ENCODE data around the gene CTIF. TPM values are rescaled to one million over a fixed set of nuclear protein-coding genes. Genes with fewer than 3 reads are reported as not detected.
A peak's percentile ranks its signal among the peaks of the same experiment; 100 is the strongest.

The CTIF gene
- total and polyA plus RNA-seq, 2 experiments from 2014 or later, result 22.1 to 27.9 TPM

DNA sequence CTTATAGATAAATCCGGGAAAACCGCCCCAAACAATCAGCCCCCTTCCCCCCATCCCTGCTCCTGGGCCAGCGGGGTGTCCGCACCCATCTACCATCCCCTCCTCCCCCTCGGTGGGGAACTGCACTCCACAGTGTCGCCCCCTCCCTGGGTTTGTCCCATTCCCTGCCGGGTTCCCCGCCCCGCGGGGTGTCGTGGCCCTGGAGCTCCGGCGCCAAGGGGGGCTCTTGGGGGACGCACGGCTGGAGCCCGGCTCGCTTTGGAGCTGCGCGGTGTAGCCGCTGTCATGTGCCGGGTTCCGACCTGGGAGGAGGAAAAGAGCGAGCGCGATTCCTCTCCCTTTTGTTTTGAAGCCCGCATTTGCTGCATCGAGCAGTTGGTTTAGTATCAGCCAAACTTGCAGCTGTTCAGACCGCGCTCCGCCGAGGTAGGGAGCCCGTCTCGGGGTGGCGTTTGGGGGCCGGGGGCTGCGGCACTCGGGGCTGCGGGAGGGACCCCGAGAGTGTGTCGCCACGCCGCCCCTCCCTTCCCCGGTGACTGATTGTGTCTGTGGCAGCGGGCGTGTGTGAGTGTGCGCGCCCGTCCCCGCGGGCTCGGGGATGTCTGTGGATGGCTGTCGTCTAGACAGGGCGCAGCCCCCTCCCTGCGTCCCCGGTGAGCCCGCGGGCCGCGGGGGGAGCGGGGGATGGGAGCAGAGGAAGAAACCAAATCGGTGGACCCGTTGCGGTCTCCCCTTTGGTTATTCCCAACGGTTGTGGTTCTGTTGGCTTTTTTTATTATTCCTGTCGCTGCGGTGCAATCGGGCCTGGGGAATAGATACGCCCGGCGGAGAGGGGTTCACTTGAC lies 797 bp downstream of the CTIF start:
- peaks cover 44% of the 10 kb centered on the region for H3K79me2 ChIP-seq
- DNase-seq (ENCODE audit: low spot score), result peak; percentile 76
- peak overlapping the region; percentile 90 for H3K4me3 ChIP-seq
- H3K27ac ChIP-seq, result peak overlapping the region; percentile 96
- TF ChIP-seq EZH2phosphoT487 (IDR thresholded peaks at IDR 0.05; ENCODE audit: low read depth, severe bottlenecking, unreplicated experiment) (no peak), EZH2 (IDR thresholded peaks at IDR 0.05; ENCODE audit: borderline replicate concordance) (no peak)
- TF ChIP-seq, protein P1, sequence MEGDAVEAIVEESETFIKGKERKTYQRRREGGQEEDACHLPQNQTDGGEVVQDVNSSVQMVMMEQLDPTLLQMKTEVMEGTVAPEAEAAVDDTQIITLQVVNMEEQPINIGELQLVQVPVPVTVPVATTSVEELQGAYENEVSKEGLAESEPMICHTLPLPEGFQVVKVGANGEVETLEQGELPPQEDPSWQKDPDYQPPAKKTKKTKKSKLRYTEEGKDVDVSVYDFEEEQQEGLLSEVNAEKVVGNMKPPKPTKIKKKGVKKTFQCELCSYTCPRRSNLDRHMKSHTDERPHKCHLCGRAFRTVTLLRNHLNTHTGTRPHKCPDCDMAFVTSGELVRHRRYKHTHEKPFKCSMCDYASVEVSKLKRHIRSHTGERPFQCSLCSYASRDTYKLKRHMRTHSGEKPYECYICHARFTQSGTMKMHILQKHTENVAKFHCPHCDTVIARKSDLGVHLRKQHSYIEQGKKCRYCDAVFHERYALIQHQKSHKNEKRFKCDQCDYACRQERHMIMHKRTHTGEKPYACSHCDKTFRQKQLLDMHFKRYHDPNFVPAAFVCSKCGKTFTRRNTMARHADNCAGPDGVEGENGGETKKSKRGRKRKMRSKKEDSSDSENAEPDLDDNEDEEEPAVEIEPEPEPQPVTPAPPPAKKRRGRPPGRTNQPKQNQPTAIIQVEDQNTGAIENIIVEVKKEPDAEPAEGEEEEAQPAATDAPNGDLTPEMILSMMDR (IDR thresholded peaks at IDR 0.05; ENCODE audit: poor library complexity), result no peak
- H3K36me3 ChIP-seq (replicated peaks; ENCODE audit: insufficient read depth, low read depth), result no peaks in the 10 kb centered on the region
- peak overlapping the region; percentile 79 for H2AFZ ChIP-seq
- WGBS (ENCODE audit: low lambda C conversion rate, missing lambda C conversion rate), result under 1% methylated on average over 42 of the region's 70 CpGs
- peak overlapping the region; percentile 96 for H3K4me2 ChIP-seq
- H3K9me2 ChIP-seq (replicated peaks; ENCODE audit: insufficient read depth), result no peaks in the 10 kb centered on the region
- H3K27me3 ChIP-seq, result no peaks in the 10 kb centered on the region
- peaks cover 12% of the 10 kb centered on the region for H4K20me1 ChIP-seq (ENCODE audit: insufficient read depth, poor library complexity, severe bottlenecking)
- no peaks in the 10 kb centered on the region for H3K9me3 ChIP-seq (ENCODE audit: low read depth)
- peaks cover 26% of the 10 kb centered on the region for H3K4me1 ChIP-seq (ENCODE audit: insufficient read depth)

DNA sequence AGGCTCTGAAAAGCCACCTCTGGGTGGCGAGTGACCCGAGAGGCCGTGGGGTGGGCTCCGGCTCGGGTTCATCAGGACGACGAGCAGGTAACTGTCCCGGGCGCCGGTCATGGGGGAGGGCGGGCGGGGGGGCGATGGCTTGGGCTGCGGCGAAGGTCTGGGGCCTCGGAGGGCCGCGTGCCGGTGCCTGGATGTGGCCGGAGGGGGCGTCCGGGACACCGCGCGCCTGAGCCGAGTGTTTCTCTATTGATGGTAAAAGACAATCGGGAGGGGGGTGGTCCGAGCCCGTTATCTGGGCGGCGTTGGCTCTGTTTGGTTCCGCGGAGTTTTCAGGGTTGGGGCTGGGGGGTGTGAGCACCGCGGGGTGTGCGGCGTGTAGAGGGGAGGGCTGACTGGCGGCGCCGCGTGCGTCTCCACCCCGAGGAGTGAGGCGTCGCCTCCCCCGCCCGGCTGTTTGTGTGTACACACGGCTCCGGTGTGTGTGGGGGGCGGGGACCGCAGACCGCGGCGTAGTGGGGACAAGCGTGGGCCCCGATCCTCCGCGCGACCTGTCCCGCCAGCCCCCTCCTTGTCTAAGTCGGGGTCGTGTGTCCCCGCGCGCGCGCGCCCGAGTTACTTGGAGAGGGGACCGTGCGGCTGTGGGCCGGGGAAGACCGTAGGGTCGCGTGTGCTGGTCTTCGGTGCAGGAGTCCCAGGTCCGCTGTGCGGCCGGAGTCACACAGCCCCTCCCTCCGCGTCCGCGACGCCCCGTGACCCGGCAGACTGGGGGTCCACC lies 1.6 kb downstream of the CTIF start:
- no peaks in the 10 kb centered on the region for H3K36me3 ChIP-seq (replicated peaks; ENCODE audit: insufficient read depth, low read depth)
- no peaks in the 10 kb centered on the region for H3K9me3 ChIP-seq (ENCODE audit: low read depth)
- peak; percentile 83 for DNase-seq (ENCODE audit: low spot score)
- under 1% methylated on average over 48 of the region's 86 CpGs for WGBS (ENCODE audit: low lambda C conversion rate, missing lambda C conversion rate)
- peaks cover 12% of the 10 kb centered on the region for H4K20me1 ChIP-seq (ENCODE audit: insufficient read depth, poor library complexity, severe bottlenecking)
- no peak for TF ChIP-seq EZH2phosphoT487 (IDR thresholded peaks at IDR 0.05; ENCODE audit: low read depth, severe bottlenecking, unreplicated experiment)
- no peak for TF ChIP-seq EZH2 (IDR thresholded peaks at IDR 0.05; ENCODE audit: borderline replicate concordance)
- TF ChIP-seq, protein P1 (IDR thresholded peaks at IDR 0.05; ENCODE audit: poor library complexity), result peak; percentile 27
- H3K4me1 ChIP-seq (ENCODE audit: insufficient read depth), result peaks cover 34% of the 10 kb centered on the region
- H2AFZ ChIP-seq, result peak overlapping the region; percentile 79
- H3K27ac ChIP-seq, result peak overlapping the region; percentile 96
- H3K79me2 ChIP-seq, result peaks cover 52% of the 10 kb centered on the region
- H3K4me2 ChIP-seq, result peak overlapping the region; percentile 96
- no peaks in the 10 kb centered on the region for H3K9me2 ChIP-seq (replicated peaks; ENCODE audit: insufficient read depth)
- H3K27me3 ChIP-seq, result no peaks in the 10 kb centered on the region
- H3K4me3 ChIP-seq, result peak overlapping the region; percentile 90

DNA sequence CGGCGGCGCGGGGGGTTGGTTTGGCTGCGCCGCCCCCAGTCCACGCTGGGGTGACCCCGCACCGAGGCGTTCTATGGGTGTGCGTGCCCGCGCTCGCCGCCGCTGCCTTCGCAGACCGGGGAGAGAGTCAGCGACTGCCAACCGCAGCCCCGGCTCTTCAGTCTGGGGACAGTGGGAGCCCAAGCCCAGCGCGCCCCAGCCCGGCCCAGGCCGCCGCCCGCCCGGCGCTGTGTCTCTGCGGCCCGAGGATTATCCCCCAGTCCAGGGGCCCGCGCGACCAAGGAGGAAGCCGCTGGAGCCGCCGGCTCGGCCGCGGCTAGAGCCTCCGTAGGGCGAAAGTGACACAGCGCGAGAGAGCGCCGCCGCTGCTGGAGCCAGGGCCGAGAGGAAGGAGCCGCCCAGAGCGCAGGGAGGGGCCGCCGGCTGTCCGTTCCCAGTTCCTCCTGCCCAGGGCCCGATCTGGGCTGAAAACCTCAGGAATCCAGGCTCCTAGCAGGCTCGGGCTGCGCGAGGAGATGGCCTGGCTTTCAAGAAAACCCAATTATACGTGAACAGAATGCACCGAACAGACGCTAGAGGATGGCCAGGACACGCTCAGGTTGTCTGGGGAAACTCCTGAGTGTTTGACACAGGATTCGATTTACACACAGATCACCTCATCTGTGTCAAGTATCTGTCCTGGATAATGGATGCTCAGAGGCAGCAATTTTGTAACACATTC lies 2.4 kb downstream of the CTIF start:
- peaks cover 12% of the 10 kb centered on the region for H4K20me1 ChIP-seq (ENCODE audit: insufficient read depth, poor library complexity, severe bottlenecking)
- peak overlapping the region; percentile 70 for H2AFZ ChIP-seq
- DNase-seq (ENCODE audit: low spot score), result peak; percentile 88
- peak overlapping the region; percentile 96 for H3K27ac ChIP-seq
- TF ChIP-seq EZH2 (IDR thresholded peaks at IDR 0.05; ENCODE audit: borderline replicate concordance) (no peak), EZH2phosphoT487 (IDR thresholded peaks at IDR 0.05; ENCODE audit: low read depth, severe bottlenecking, unreplicated experiment) (no peak)
- TF ChIP-seq, protein P1 (IDR thresholded peaks at IDR 0.05; ENCODE audit: poor library complexity), result no peak
- H3K4me3 ChIP-seq, result peak overlapping the region; percentile 90
- 3% methylated on average over 39 of the region's 62 CpGs for WGBS (ENCODE audit: low lambda C conversion rate, missing lambda C conversion rate)
- peak overlapping the region; percentile 96 for H3K4me2 ChIP-seq
- H3K79me2 ChIP-seq, result peaks cover 53% of the 10 kb centered on the region
- no peaks in the 10 kb centered on the region for H3K27me3 ChIP-seq
- H3K9me3 ChIP-seq (ENCODE audit: low read depth), result no peaks in the 10 kb centered on the region
- H3K9me2 ChIP-seq (replicated peaks; ENCODE audit: insufficient read depth), result no peaks in the 10 kb centered on the region
- no peaks in the 10 kb centered on the region for H3K36me3 ChIP-seq (replicated peaks; ENCODE audit: insufficient read depth, low read depth)
- peaks cover 37% of the 10 kb centered on the region for H3K4me1 ChIP-seq (ENCODE audit: insufficient read depth)

All from hepatocyte (in vitro differentiated cells).